Ovary (tissue), 3 donors: Measurements from ENCODE around the gene CDC7.

ENCODE experiments used
- CTCF ChIP-seq, 3 donors: fragments of 450-650 bp in 2 of 3; fragments of 200-600 bp in 1 of 3; IDR thresholded peaks; one replicate each; pipeline versions ENCODE4 v1.5.1 to v1.8.0; 2016 to 2022; ENCODE audit warnings: antibody characterized with exemption in 3 of 3, mild to moderate bottlenecking in 1 of 3
- EP300 ChIP-seq: sonication (generic); formaldehyde crosslinking; IDR thresholded peaks from one replicate; pipeline ENCODE4 v1.6.1; 2017; ENCODE audit warnings: antibody characterized with exemption
- POLR2A ChIP-seq: fragments of 450-650 bp; IDR thresholded peaks from one replicate; pipeline ENCODE4 v1.6.1; 2017; ENCODE audit warnings: antibody characterized with exemption, mild to moderate bottlenecking, moderate library complexity
- donor health status: DM: no; HTN: no; CAD: no.

- TF ChIP-seq POLR2A (no peak), EP300 (no peak), CTCF (IDR thresholded peaks at IDR 0.05) (no peak)
These were observed 64.4 kb downstream of the CDC7 start for GRCh38 chr1:91564888-91565701.
